ENCODE data around the gene HES3. TPM values are rescaled to one million over a fixed set of nuclear protein-coding genes. Genes with fewer than 3 reads are reported as not detected.

The HES3 gene
- total and polyA plus RNA-seq, 2 donors (not counting 1 experiment from before 2014, with no cell fraction given): not detected

DNA sequence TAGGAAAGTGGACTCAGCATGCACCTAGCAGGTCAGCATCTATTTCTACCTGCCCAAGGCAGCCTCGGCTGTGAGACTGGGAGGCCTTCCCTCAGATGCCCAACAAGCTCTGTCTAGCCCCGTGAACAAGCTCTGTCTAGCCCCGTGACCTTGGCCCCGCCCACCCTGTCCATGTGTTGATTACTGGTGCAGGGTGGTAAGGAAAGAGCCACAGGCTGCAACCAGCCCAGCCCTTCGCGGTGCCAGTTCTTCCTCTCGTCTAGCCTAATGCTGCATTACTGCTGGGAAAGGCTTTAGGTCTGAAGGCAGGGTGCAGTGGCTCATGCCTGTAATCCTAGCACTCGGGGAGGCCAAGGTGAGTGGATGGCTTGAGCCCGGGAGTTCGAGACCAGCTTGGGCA lies 14.7 kb downstream of the HES3 start:
- CTCF ChIA-PET: interaction anchor here (2.3 kb wide), 1 partner anchor 13 kb away, joined by 6 read pairs; no protein-coding TSS in a partner anchor
- H3K9me3 ChIP-seq (ENCODE audit: control extremely low read depth in 1 of 3, control insufficient read depth in 2 of 3, insufficient read depth in 1 of 3, low read length in 2 of 3): peaks cover 0 to 3% (median 0%) of the 10 kb centered on the region in 3 donors
- H3K4me1 ChIP-seq (ENCODE audit: control insufficient read depth in 2 of 2, insufficient read depth in 2 of 2, low read length in 2 of 2): peaks cover 9 to 11% of the 10 kb centered on the region in 2 donors
- H3K9ac ChIP-seq (ENCODE audit: low read length): no peak overlapping the region
- H3K79me2 ChIP-seq (ENCODE audit: control insufficient read depth, insufficient read depth, low read length): no peaks in the 10 kb centered on the region
- ATAC-seq (ENCODE audit: low read depth) (no peak), DNase-seq (no peak)
- peak overlapping the region; percentile 67 for H3K4me3 Mint-ChIP-seq
- peaks cover 0 to 39% (median 3%) of the 10 kb centered on the region in 4 experiments for H3K27me3 ChIP-seq (replicated peaks in 1 of 4; ENCODE audit: control extremely low read depth in 1 of 4, control insufficient read depth in 3 of 4, insufficient read depth in 4 of 4, low read length in 3 of 4)
- H3K4me3 ChIP-seq (ENCODE audit: control extremely low read depth in 1 of 5, extremely low read depth in 1 of 5, insufficient read depth in 1 of 5, low read depth in 2 of 5, low read length in 4 of 5): no peak overlapping the region
- no peaks in the 10 kb centered on the region for H4K20me1 ChIP-seq (ENCODE audit: control insufficient read depth, insufficient read depth, low read length, poor library complexity, severe bottlenecking)
- POLR2A ChIA-PET: no interaction called here
- no peaks in the 10 kb centered on the region for H3K36me3 ChIP-seq (replicated peaks in 1 of 2; ENCODE audit: control extremely low read depth in 1 of 2, control insufficient read depth in 1 of 2, extremely low read depth in 1 of 2, insufficient read depth in 2 of 2, low read length in 1 of 2)
- H3K9me3 Mint-ChIP-seq (ENCODE audit: insufficient read depth): no peaks in the 10 kb centered on the region
- no peak overlapping the region for H3K27ac Mint-ChIP-seq
- H3K4me2 ChIP-seq (replicated peaks; ENCODE audit: low read depth, low read length, poor library complexity, severe bottlenecking): no peak overlapping the region
- no peak overlapping the region for H2AFZ ChIP-seq (ENCODE audit: insufficient read depth, low read depth, low read length, poor library complexity, severe bottlenecking)
- 73% methylated on average over 8 of the region's 10 CpGs for WGBS (ENCODE audit: insufficient coverage)
- H3K27me3 Mint-ChIP-seq: peaks cover 14% of the 10 kb centered on the region
- H3K4me1 Mint-ChIP-seq: peaks cover 13% of the 10 kb centered on the region
- TF ChIP-seq EZH2 (IDR thresholded peaks at IDR 0.05; ENCODE audit: borderline replicate concordance, insufficient read depth, low read depth, low read length, poor library complexity, severe bottlenecking): no peak
- TF ChIP-seq, protein P1, sequence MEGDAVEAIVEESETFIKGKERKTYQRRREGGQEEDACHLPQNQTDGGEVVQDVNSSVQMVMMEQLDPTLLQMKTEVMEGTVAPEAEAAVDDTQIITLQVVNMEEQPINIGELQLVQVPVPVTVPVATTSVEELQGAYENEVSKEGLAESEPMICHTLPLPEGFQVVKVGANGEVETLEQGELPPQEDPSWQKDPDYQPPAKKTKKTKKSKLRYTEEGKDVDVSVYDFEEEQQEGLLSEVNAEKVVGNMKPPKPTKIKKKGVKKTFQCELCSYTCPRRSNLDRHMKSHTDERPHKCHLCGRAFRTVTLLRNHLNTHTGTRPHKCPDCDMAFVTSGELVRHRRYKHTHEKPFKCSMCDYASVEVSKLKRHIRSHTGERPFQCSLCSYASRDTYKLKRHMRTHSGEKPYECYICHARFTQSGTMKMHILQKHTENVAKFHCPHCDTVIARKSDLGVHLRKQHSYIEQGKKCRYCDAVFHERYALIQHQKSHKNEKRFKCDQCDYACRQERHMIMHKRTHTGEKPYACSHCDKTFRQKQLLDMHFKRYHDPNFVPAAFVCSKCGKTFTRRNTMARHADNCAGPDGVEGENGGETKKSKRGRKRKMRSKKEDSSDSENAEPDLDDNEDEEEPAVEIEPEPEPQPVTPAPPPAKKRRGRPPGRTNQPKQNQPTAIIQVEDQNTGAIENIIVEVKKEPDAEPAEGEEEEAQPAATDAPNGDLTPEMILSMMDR (IDR thresholded peaks at IDR 0.05): no peak
- no peak overlapping the region for H3K27ac ChIP-seq (ENCODE audit: low read length in 2 of 2)
- intact Hi-C loops (cut with micrococcal nuclease): no loop called here

DNA sequence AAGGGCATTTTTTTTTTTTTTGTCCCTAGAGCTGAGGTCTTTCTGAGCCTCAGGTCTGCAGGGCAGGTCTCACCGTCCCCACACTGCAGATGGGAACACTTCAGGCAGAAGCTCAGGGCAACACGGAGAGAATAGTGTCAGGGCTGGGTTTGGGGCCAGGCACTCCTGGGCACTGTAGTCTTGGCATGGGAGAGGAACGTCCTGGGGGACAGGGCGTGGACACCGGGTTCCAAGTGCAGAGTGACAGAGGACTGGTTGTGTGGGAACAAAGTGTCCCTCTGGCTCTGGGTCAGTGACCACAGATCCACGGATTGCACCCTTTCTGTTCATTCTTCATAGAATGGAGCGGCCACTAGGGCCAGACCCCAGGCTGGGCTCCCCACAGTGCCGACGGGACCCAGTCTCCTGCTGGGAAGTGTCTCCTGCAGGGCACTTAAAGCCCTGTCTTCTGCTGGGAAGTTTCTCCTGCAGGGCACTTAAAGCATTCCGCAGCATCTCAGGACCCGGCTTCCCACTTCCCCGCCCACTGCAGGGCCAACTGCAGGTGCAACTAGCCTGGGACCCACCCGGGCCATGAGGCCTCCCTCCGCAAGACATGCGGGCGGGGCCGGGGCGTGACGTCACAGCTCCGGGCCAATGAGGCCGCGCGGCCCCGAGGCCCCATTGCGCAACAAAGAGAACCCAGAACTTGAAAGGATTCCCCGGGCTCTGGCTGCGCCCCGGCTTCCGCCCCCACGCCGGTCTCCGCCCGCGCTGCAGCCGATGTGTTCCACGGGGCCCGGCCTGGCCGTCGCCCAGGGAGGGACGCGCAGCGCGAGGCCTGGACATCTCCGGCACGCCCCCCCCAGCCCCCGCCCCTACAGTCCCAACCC lies 15.7 kb downstream of the HES3 start:
- no peaks in the 10 kb centered on the region for H3K9me3 Mint-ChIP-seq (ENCODE audit: insufficient read depth)
- H3K4me1 ChIP-seq (ENCODE audit: control insufficient read depth in 2 of 2, insufficient read depth in 2 of 2, low read length in 2 of 2): peaks cover 9 to 11% of the 10 kb centered on the region in 2 donors
- no peaks in the 10 kb centered on the region for H3K36me3 ChIP-seq (replicated peaks in 1 of 2; ENCODE audit: control extremely low read depth in 1 of 2, control insufficient read depth in 1 of 2, extremely low read depth in 1 of 2, insufficient read depth in 2 of 2, low read length in 1 of 2)
- H3K27me3 Mint-ChIP-seq: peaks cover 11% of the 10 kb centered on the region
- peaks cover 13% of the 10 kb centered on the region for H3K4me1 Mint-ChIP-seq
- peak overlapping the region; percentile 67 for H3K4me3 Mint-ChIP-seq
- H4K20me1 ChIP-seq (ENCODE audit: control insufficient read depth, insufficient read depth, low read length, poor library complexity, severe bottlenecking): no peaks in the 10 kb centered on the region
- no peak overlapping the region for H3K27ac ChIP-seq (ENCODE audit: low read length in 2 of 2)
- H3K9ac ChIP-seq (ENCODE audit: low read length): peak overlapping the region; percentile 57
- H3K4me2 ChIP-seq (replicated peaks; ENCODE audit: low read depth, low read length, poor library complexity, severe bottlenecking): peak overlapping the region; percentile 94
- no peak for TF ChIP-seq EZH2 (IDR thresholded peaks at IDR 0.05; ENCODE audit: borderline replicate concordance, insufficient read depth, low read depth, low read length, poor library complexity, severe bottlenecking)
- TF ChIP-seq, protein P1 (IDR thresholded peaks at IDR 0.05): no peak
- H3K27ac Mint-ChIP-seq: no peak overlapping the region
- peaks cover 0 to 3% (median 0%) of the 10 kb centered on the region in 3 donors for H3K9me3 ChIP-seq (ENCODE audit: control extremely low read depth in 1 of 3, control insufficient read depth in 2 of 3, insufficient read depth in 1 of 3, low read length in 2 of 3)
- ATAC-seq (ENCODE audit: low read depth): peak; percentile 65
- CTCF ChIA-PET: interaction anchor here (2.3 kb wide), 1 partner anchor 14 kb away, joined by 6 read pairs; no protein-coding TSS in a partner anchor
- H2AFZ ChIP-seq (ENCODE audit: insufficient read depth, low read depth, low read length, poor library complexity, severe bottlenecking): peak overlapping the region; percentile 46
- POLR2A ChIA-PET: no interaction called here
- peak; percentile 81 for DNase-seq
- H3K79me2 ChIP-seq (ENCODE audit: control insufficient read depth, insufficient read depth, low read length): no peaks in the 10 kb centered on the region
- WGBS (ENCODE audit: insufficient coverage): 12% methylated on average over 37 of the region's 46 CpGs
- H3K4me3 ChIP-seq (ENCODE audit: control extremely low read depth in 1 of 5, extremely low read depth in 1 of 5, insufficient read depth in 1 of 5, low read depth in 2 of 5, low read length in 4 of 5): peak overlapping the region in 4 of 5 experiments; percentile 31 to 62 (median 58)
- peaks cover 0 to 39% (median 3%) of the 10 kb centered on the region in 4 experiments for H3K27me3 ChIP-seq (replicated peaks in 1 of 4; ENCODE audit: control extremely low read depth in 1 of 4, control insufficient read depth in 3 of 4, insufficient read depth in 4 of 4, low read length in 3 of 4)
- intact Hi-C loops (cut with micrococcal nuclease): no loop called here
